GM18873 (cell line): ENCODE measurements around the gene MRPL58.
"Not testable (repeated sequence)": the region's sequence is repeated elsewhere in the genome, so short reads cannot be mapped to it uniquely, and the experiment has no call there.

ENCODE experiments used
- ATAC-seq: cut with Tn5 transposase; IDR thresholded peaks from one replicate; pipeline ENCODE4 v1.9.1; 2021; ENCODE audit warnings: mild to moderate bottlenecking, moderate library complexity, moderate number of reproducible peaks; ENCODE audit not compliant: unreplicated experiment, low FRiP score

The MRPL58 gene

DNA sequence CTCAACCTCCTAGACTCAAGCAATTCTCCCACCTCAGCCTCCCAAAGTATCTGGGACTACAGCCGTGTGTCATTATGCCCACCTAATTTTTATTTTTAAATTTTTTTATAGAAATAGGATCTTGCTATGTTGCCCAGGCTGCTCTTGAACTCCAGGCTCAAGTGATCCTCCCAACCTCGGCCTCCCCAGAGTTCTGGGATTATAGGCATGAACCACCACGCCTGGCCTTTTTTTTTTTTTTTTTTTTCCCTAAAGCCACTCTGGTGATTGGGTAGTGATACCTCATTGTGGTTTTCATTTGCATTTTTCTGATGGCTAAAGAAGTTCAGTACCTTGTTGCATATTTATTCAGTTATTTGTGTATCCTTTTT lies 26.3 kb upstream of the MRPL58 start:
- no peak for ATAC-seq

DNA sequence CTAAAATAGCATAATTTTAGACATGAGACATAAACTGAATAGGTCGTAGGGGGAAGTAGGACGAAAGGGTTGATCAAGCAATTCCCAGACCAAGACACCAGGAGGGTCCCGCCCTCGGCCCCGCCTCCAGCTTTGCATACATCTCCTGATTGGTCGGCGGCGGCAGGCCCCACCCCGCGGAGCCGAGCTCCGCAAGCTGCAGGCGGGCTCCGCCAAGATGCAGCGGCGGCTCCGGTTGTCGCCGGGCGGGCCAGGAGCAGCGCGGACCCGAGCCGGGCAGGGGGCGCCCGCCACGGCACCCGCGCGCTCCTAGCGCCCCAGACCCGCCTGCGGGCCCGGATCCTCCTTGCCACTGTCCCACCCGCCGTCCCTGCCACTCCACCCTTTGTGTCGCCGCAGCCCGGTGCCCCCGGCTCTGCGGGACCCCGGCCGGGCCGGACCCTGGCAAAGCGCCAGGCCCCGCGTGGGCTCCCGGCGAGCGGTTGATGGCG lies 25.0 kb upstream of the MRPL58 start, which contains the start of gene CDR2L:
CDR2L (plus strand) TSS at position 215 of the 491 bp plus-strand sequence. CDS start 412 bp downstream, outside the sequence.
- peak; percentile 71 for ATAC-seq

DNA sequence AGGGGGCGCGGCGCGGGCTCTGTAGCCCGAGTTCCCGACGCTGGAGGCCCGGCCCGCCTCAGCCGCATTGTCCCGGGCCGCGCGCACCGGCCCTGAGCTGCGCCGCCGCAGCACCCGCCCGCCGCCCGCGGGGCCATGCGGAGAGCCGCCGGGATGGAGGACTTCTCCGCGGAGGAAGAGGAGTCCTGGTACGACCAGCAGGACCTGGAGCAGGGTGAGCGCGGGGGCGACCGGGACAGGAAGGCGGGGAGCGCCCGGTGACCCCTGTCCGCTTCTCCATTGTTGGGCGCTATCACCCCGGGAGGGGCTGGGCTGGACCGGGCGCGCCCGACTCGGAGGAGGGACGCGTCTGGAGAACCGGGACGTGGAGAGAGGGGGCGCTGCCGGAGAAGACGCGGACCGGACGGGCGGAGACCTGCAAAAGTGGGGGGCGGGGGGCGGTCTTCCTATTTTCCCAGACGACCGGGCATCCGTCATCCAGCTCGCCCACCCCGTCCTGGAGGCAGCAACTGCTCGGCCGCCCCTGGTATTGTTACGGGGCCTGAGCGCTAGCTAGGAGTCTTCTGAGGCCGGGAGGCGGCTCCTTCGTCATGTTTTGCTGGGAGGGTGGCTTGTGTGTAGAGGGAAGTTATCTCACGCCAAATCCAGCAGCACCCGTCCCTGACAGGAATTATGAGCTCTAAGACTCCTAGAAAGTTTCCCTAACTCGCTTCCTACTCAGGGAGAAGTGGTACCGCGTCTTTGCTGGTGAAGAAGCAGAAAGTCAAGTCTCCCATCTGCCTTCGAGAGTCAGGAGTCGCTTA lies 24.4 kb upstream of the MRPL58 start:
- ATAC-seq: no peak

DNA sequence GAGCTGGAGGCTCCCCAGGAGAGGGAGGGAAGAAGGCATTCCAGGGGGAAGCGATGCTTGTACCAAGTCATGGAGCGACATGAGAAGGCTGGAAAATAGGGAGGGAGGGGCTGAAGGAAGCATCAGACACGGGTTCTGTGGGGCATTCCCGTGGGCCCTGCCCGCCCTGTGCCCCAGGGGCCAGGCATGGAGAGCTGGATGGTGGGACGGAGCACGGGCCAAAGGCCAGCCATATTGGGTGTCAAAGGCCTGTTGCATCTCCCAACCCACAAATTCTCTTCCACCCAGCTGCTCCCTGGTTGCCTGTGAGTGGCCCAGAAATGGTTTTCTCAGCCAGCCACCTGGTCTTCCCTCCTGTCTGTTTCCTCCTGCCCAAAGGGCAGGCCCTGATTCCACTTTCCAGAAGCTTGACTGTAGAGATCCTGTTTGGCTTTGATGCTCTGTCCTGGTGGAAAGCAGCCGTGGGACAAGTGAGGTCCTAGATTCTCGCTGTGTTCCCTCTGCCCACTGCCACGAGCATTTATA lies 21.8 kb upstream of the MRPL58 start:
- ATAC-seq: no peak

DNA sequence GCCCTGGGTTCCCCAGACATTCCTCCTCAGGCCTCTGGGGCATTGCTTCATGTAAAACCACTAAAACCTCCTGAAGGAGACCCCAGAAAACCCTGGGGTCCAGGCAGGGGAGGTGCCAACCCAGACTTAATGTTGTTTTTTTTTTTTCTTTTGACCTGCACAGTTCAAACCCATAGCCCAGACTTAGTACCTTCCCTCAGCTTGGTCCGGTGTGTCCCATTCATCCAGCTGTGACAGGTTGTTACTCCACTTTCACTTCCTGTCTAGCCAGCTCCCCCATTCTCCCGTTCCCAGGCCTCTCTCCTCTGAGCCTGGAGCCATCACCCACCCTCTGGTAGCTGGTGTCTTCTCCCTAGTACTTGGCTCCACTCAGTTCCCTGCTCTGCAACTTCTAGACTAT lies 20.2 kb upstream of the MRPL58 start:
- no peak for ATAC-seq

DNA sequence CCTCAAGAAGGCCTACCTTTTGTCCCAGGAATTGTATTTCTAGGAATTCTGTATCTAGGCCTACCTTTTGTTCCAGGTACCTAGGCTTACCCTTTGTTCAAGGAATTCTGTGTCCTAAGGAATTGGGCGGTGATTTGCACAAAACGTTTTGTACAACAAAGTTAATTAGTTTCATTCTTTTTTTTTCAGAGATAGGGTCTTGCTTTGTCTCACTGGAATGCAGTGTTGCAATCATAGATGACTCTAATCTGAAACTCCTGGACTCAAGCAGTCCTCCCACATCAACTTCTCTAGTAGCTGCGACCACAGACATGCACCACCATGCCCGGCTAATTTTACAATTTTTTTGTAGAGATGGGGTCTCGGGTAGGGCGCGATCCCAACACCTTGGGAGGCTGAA lies 18.0 kb upstream of the MRPL58 start:
- no peak for ATAC-seq

DNA sequence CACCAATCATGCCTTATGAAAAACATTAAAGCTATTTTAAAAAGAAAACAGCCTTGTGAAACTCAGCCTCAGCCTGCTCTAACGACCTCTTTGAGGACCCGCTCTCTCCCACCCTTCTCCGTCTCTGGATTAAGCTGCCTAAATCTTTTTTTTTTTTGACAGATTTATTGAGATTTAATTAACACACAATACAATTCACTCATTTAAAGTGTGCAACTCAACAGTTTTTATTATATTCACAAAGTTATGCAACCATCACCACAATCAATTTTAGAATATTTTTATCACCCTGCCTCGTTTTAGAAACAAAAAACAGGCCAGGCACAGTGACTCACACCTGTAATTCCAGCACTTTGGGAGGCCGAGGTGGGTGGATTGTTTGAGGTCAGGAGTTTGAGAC lies 16.6 kb upstream of the MRPL58 start:
- no peak for ATAC-seq

DNA sequence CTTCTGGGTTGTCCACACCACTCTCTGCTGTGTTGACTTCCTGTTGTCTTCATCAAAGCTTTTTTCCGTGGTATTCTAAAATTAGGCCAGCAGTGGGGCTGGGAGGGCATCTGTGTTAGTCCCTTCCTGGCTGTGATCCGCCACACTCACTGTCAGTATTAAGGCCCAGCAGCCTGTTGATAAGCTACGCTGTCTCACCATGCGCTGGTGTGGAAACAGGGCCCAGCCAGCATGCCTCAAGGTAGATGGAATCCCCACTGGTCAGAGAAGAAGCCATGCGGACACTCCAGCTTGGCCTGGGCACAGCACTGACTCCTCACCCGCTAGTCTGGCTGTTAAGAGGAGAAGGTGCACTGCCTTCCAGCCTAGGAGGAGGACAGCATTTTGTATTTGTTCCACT lies 13.7 kb upstream of the MRPL58 start:
- ATAC-seq: no peak

DNA sequence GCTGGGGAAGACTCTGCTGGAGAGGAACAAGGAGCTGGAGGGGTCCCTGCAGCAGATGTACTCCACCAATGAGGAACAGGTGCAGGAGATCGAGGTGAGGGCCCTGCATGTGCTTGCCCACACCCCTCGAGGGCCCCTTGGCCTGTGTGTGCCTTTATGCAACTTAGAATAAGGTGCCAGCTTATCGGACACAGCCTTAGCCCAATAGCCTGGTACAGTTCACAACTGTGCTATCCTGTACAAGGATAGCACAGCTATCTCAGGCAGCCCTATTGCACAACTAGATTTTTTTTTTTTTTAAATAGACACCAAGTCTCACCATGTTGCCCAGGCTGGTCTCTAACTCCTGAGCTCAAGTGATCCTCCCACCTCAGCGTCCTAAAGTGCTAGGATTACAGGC lies 12.9 kb upstream of the MRPL58 start:
- ATAC-seq: no peak

DNA sequence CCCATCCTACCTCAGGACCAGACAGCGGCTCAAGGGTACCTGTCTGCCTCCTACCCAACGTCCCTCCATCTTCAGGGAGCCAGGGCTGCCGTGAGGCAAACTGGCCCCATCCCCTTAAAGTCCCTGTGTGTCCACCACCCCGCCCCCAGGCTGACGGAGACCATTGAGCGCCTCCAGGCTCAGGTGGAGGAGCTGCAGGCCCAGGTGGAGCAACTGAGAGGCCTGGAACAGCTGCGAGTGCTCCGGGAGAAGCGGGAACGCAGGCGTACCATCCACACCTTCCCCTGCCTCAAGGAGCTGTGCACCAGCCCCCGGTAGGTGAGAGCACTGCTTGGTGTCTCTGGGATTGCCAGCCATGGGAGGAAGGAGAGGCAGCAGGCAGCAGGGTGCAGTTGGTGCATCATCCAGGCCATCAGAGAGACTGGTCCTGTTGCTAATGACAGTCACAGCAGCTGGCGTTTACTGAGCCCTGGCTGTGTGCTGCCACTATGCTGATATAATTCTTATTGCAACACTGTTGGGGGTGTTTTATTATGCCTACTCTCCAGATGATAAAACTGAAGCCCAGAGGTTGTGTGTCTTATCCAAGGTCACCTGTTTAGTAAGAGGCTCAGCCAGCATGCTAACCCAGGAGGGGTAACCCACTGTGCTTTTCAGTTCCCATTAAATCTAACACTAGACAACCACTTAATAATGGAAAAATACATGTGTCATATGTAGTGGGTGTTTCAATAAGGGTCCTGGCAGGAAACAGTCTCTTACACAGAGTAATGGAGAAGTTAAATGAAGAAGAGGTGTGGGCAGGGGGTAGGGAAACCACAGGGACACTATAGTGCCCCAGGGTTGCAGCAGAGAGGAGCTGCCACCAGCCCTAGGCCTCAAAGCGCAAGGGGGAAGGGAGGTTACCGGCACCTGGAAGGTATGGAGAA lies 10.3 kb upstream of the MRPL58 start:
- ATAC-seq: no peak

DNA sequence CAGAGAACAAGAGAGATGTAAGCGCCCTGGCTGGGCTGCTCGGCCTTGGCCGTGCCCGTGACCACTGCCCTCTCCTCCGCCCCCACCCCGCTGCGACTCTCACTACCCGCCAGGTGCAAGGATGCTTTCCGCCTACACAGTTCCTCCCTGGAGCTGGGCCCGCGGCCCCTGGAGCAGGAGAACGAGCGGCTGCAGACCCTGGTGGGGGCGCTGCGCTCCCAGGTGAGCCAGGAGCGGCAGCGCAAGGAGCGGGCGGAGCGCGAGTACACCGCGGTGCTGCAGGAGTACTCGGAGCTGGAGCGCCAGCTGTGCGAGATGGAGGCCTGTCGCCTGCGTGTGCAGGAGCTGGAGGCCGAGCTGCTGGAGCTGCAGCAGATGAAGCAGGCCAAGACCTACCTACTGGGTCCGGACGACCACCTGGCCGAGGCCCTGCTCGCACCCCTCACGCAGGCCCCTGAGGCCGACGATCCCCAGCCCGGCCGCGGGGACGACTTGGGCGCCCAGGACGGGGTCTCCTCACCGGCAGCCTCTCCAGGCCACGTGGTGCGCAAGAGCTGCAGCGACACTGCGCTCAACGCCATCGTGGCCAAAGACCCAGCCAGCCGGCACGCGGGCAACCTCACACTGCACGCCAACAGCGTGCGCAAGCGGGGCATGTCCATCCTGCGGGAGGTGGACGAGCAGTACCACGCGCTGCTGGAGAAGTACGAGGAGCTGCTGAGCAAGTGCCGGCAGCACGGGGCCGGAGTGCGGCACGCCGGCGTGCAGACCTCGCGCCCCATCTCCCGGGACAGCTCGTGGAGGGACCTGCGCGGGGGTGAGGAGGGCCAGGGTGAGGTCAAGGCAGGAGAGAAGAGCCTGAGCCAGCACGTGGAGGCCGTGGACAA lies 9.2 kb upstream of the MRPL58 start:
- ATAC-seq: no peak

DNA sequence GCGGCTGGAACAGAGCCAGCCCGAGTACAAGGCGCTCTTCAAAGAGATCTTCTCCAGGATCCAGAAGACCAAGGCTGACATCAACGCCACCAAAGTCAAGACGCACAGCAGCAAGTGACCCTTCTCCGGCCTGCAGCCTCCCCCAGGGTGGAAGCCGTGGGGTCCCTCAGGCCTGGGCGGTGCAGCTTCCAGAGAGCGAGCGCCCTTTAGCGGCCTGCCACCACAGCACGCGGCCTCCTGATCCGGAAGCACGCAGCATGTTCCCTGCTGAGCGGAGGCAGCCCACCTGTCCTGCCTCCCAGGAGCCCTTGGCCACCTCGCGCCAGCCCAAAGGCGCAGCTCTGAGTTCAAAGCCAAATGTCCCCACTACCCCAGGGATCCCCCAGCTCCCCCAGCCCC lies 8.5 kb upstream of the MRPL58 start:
- no peak for ATAC-seq

DNA sequence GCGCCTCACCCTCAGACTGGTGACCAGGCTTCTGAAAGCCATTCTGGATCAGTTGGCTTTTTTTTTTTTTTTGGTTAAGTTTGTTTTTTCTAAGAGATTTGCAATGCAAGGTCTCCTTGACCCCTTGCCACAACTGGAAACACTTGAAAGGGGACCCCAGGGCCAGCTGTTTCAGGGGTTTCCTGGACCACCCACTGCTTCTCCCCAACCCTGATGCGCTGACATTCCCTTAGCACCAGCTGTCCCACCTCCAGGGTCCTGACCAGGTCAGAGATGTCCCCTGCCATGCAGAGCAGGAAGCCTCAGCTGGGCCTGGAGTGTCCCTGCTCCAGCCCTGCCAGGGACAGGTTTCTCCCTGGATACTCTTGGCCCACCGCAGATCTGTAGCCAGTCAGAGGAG lies 8.1 kb upstream of the MRPL58 start:
- no peak for ATAC-seq

DNA sequence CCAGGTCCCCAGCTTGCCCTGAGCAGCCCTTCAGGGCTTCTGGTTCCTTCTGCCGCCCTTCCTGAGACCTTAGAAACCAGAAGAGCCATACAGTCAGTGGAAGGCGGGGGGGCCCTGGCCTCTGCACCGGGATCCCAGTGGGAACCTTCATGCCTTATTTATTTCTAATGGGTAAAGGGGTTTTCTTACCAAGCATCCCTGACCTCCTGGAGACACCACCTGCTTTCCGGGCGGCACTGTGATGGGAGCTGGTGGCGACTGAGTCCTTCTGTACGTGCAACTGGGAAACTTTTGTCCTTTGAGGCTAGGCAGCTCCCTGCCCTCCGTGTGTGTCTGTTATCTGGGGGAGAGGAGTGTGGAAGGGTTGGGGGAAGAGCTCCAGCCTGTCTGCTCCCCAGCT lies 7.2 kb upstream of the MRPL58 start:
- no peak for ATAC-seq

DNA sequence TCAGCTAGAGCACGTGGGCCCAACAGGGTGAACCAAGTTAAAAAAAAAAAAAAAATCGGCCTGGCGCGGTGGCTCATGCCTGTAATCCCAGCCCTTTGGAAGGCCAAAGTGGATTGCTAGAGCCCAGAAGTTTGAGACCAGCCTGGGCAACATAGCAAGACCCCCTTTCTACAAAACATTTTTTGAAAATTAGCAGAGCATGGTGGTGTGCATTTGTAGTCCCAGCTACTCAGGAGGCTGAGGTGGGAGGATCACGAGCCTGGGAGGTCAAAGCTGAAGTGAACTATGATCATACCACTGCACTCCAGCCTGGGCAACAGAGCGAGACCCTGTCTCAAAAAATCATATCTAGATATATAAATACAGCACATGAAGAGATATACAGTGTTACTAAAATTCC lies 6.4 kb upstream of the MRPL58 start:
- not testable (repeated sequence) for ATAC-seq

DNA sequence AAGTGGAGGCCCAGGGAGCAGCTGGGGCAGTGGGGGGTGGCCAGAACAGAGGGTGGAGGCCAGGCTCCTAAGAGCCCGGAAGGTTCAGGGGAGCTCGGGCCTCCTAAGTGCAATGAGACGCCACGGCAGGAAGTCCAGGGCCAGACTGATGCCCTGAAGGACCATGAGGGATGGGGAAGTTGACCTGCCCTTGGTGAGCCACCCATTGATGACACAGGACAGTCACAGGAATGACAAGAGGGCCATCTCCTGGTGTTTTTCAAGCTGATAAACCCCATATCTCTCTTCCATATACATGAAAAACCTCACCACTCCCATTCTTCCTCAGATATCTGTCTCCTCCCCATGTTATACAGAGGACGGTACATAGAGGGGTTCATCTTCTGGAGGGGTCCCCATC lies 5.8 kb upstream of the MRPL58 start:
- ATAC-seq: no peak

DNA sequence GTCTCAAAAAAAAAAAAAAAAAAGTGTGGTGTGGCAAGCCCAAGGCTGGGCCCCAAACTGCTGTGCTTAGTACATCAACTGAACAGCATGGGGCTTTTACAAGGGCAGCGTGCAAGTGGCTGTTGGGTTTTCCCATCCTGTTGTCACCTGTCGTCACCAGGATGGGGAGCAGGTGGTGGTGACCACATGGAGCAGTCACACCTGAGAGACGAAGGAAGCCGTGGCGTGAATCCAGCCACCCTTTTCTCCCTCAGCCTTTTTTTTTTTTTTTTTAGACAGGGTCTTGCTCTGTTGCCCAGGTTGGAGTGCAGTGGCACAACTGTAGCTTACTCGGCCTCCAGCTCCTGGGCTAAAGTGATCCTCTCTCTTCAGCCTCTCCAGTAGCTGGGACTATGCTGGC lies 4.1 kb upstream of the MRPL58 start:
- no peak for ATAC-seq

DNA sequence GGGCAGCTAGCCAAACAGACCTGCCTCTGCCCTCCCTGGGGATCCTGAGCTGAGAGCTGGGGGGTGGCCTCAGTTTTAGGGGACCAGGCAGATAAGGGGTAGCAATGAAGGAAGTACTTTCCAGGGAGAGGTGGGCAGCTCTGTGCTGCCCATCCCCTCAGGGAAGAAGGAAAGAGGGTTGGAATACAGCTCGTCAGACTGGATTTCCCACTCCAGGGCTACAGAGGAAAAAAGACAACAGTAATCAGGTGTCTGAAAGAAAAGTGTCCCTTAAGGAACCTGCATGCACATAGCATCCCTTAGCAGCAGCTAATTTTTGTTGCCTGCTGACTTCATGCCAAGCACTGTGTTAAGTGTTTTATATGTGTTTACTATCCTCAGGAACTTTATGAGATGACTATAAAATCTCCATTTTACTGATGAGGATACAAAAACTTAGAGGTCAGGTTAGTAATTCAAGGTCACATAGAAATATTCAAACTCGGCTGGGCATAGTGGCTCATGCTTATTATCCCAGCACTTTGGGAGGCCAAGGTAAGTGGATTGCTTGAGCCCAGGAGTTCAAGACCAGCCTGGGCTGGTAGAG lies 3.2 kb upstream of the MRPL58 start:
- ATAC-seq: no peak

DNA sequence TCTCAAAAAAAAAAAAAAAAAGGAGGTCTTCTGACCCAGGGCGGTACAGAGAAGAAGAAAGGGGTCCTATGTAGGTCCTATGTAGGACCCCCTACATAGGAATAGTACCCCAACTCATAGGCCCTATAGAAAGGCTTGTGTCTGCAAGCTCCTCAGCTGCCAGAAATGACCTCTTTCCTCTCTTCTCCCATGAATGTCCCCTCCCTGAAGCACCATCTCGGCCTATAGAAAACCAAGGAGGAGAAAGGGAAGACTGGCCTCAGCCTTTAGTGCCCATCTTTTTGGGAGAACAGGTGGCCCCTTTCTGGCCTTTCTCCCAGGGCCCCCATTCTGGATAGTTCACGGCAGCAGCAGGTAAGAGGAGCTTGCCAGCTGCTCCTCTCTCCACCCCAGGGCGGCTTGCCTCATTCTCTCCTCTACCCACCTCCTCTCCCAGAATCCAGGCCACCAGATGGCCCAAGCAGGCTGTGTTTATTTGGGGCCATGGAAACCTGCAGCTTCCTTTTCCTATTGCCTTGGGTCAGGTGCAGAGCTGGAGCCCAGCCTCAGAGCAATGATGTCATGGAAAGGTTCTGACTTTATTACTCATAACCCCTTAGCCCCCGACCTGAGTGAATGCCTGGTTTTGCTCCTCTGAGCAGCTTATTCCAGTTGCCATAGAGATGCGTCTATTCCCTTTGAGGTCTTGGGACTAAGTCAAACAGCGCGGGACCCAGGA lies 1.6 kb upstream of the MRPL58 start:
- ATAC-seq: no peak
